H9 (cell line): Measurements from ENCODE around the gene MXD4. TPM values are rescaled to one million over a fixed set of nuclear protein-coding genes. Genes with fewer than 3 reads are reported as not detected.

Source experiments
- DNase-seq: peaks from one replicate; pipeline ENCODE4 v3.0.0-alpha.2; 2017
- H2AFZ ChIP-seq: one replicate; pipeline ENCODE4 v1.6.1; 2013; ENCODE audit warnings: mild to moderate bottlenecking, low read length, control low read depth, moderate library complexity
- H2AK5ac ChIP-seq: 2 replicates; pipeline ENCODE4 v1.6.1; 2013; ENCODE audit warnings: low read length, control low read depth, mixed read lengths; ENCODE audit not compliant: insufficient read length
- H2BK120ac ChIP-seq: one replicate; pipeline ENCODE4 v1.6.1; 2013; ENCODE audit warnings: low read depth, mild to moderate bottlenecking, low read length, control low read depth, inconsistent platforms; ENCODE audit not compliant: poor library complexity, severe bottlenecking
- H2BK12ac ChIP-seq: 2 replicates; pipeline ENCODE4 v1.6.1; 2013; ENCODE audit warnings: low read length, control low read depth, mixed read lengths, low read depth; ENCODE audit not compliant: insufficient read length
- H2BK15ac ChIP-seq: 2 replicates; pipeline ENCODE4 v1.6.1; 2013; ENCODE audit warnings: low read depth, low read length, control low read depth
- H2BK20ac ChIP-seq: one replicate; pipeline ENCODE4 v1.6.1; 2013; ENCODE audit warnings: low read depth, mild to moderate bottlenecking, low read length, control low read depth, inconsistent platforms; ENCODE audit not compliant: poor library complexity, severe bottlenecking
- H2BK5ac ChIP-seq: 2 replicates; pipeline ENCODE4 v1.6.1; 2013; ENCODE audit warnings: low read length, control low read depth, mixed read lengths; ENCODE audit not compliant: insufficient read length
- H3K14ac ChIP-seq: 2 replicates; pipeline ENCODE4 v1.6.1; 2013; ENCODE audit warnings: low read length, control low read depth; ENCODE audit not compliant: insufficient read depth
- H3K18ac ChIP-seq: 2 replicates; pipeline ENCODE4 v1.6.1; 2013; ENCODE audit warnings: low read depth, mild to moderate bottlenecking, mixed read lengths, low read length, control low read depth; ENCODE audit not compliant: insufficient read length
- H3K23ac ChIP-seq: 2 replicates; pipeline ENCODE4 v1.6.1; 2013; ENCODE audit warnings: low read length, control low read depth, mixed read lengths, low read depth; ENCODE audit not compliant: insufficient read length
- H3K23me2 ChIP-seq: 2 replicates; pipeline ENCODE4 v1.6.1; 2013; ENCODE audit warnings: low read depth, mild to moderate bottlenecking, mixed read lengths, low read length, control low read depth; ENCODE audit not compliant: insufficient read length, poor library complexity, severe bottlenecking
- H3K27ac ChIP-seq: 2 replicates; pipeline ENCODE4 v1.5.1; 2013; ENCODE audit warnings: low read length, control low read depth, mixed read lengths, low read depth; ENCODE audit not compliant: insufficient read length
- H3K27me3 ChIP-seq: 2 replicates; pipeline ENCODE4 v1.6.1; 2013; ENCODE audit warnings: low read length, control low read depth, inconsistent platforms; ENCODE audit not compliant: insufficient read depth
- H3K4ac ChIP-seq: 2 replicates; pipeline ENCODE4 v1.6.1; 2013; ENCODE audit warnings: low read depth, mild to moderate bottlenecking, control low read depth, inconsistent platforms, low read length, moderate library complexity
- H3K4me1 ChIP-seq: 2 replicates; pipeline ENCODE4 v1.6.1; 2013; ENCODE audit warnings: low read length, control low read depth, inconsistent platforms; ENCODE audit not compliant: insufficient read depth
- H3K4me2 ChIP-seq: 2 replicates; pipeline ENCODE4 v1.6.1; 2013; ENCODE audit warnings: low read length, control low read depth, mixed read lengths; ENCODE audit not compliant: insufficient read length, insufficient read depth
- H3K56ac ChIP-seq: 2 replicates; pipeline ENCODE4 v1.6.1; 2013; ENCODE audit warnings: low read depth, mild to moderate bottlenecking, mixed read lengths, low read length, control low read depth; ENCODE audit not compliant: insufficient read length
- H3K79me1 ChIP-seq: 2 replicates; pipeline ENCODE4 v1.6.1; 2013; ENCODE audit warnings: low read depth, mild to moderate bottlenecking, moderate library complexity, low read length, control low read depth, inconsistent platforms; ENCODE audit not compliant: insufficient read depth, poor library complexity, severe bottlenecking
- H3K79me2 ChIP-seq: 2 replicates; pipeline ENCODE4 v1.6.1; 2013; ENCODE audit warnings: low read length, control low read depth, inconsistent platforms; ENCODE audit not compliant: insufficient read depth
- H3K9ac ChIP-seq: 2 replicates; pipeline ENCODE4 v1.6.1; 2013; ENCODE audit warnings: low read length, control low read depth, mixed read lengths; ENCODE audit not compliant: insufficient read length; ENCODE audit errors: extremely low read depth
- H3K9me3 ChIP-seq: one replicate; pipeline ENCODE4 v1.6.1; 2013; ENCODE audit warnings: low read depth, low read length, inconsistent platforms; ENCODE audit not compliant: control insufficient read depth
- H3T11ph ChIP-seq: one replicate; pipeline ENCODE4 v1.6.1; 2013; ENCODE audit warnings: mild to moderate bottlenecking, low read length, control low read depth, inconsistent platforms
- H4K20me1 ChIP-seq: one replicate; pipeline ENCODE4 v1.6.1; 2013; ENCODE audit not compliant: control insufficient read depth, insufficient read length, insufficient read depth
- H4K5ac ChIP-seq: 2 replicates; pipeline ENCODE4 v1.6.1; 2013; ENCODE audit warnings: low read depth, mild to moderate bottlenecking, mixed read lengths, low read length, control low read depth; ENCODE audit not compliant: insufficient read length
- H4K8ac ChIP-seq: replicated peaks from 2 replicates; pipeline ENCODE4 v1.6.1; 2013; ENCODE audit warnings: low read length, control low read depth, mixed read lengths, low read depth; ENCODE audit not compliant: insufficient read length
- H4K91ac ChIP-seq: 2 replicates; pipeline ENCODE4 v1.6.1; 2013; ENCODE audit warnings: low read depth, mild to moderate bottlenecking, moderate library complexity, mixed read lengths, low read length, control low read depth; ENCODE audit not compliant: insufficient read length
- H3K27ac Mint-ChIP-seq, 3 experiments: 2 replicates in 2 of 3; 3 replicates in 1 of 3; pipeline ENCODE4 v1.8.0; 2020 to 2021; ENCODE audit warnings: mixed read lengths in 3 of 3, mild to moderate bottlenecking in 1 of 3, moderate library complexity in 1 of 3
- H3K27me3 Mint-ChIP-seq: 2 replicates; pipeline ENCODE4 v1.8.0; 2021; ENCODE audit warnings: low read depth, mild to moderate bottlenecking, moderate library complexity, mixed read lengths
- H3K36me3 Mint-ChIP-seq, 3 experiments: 2 replicates in 2 of 3; 3 replicates in 1 of 3; pipeline ENCODE4 v1.8.0; 2020 to 2021; ENCODE audit warnings: low read depth in 3 of 3, mixed read lengths in 3 of 3; ENCODE audit not compliant: insufficient read depth in 1 of 3
- H3K4me1 Mint-ChIP-seq, 2 experiments: 2 replicates each; pipeline ENCODE4 v1.8.0; 2020; ENCODE audit warnings: mixed read lengths in 2 of 2
- H3K4me3 Mint-ChIP-seq, 2 experiments: 2 replicates in 1 of 2; 3 replicates in 1 of 2; pipeline ENCODE4 v1.8.0; 2020 to 2021; ENCODE audit warnings: mild to moderate bottlenecking in 2 of 2, mixed read lengths in 2 of 2, moderate library complexity in 1 of 2
- H3K9me3 Mint-ChIP-seq, 2 experiments: 2 replicates in 1 of 2; 3 replicates in 1 of 2; pipeline ENCODE4 v1.8.0; 2020; ENCODE audit warnings: mild to moderate bottlenecking in 2 of 2, mixed read lengths in 2 of 2, moderate library complexity in 1 of 2
- WGBS: extraction: QIAGEN DNeasy Blood & Tissue Kit; methylation state at CpG from one replicate; pipeline ENCODE4 v1.1.7; 2013; ENCODE audit warnings: missing lambda C conversion rate, low lambda C conversion rate, mixed read lengths; ENCODE audit not compliant: insufficient read length; ENCODE audit errors: extremely low coverage; 5-methylcytosine and 5-hydroxymethylcytosine counted together
- total RNA-seq: library from RNA; stranded (reverse); gene quantifications from 2 replicates; pipeline ENCODE4 v1.2.1, GENCODE V29; 2021
- TF ChIP-seq, protein P1 (sequence below): fragments of 200-600 bp; sonication (generic); conservative IDR thresholded peaks from 3 replicates; pipeline ENCODE4 v1.8.0; 2021; ENCODE audit warnings: antibody characterized with exemption, mild to moderate bottlenecking

MXD4 gene
- total RNA-seq, 1 experiment from 2014 or later = 24.1 TPM

- no peak overlapping the region for H2BK12ac ChIP-seq
- peaks cover 9% of the 10 kb centered on the region for H3K23me2 ChIP-seq
- peak overlapping the region; percentile 38 for H3K4me2 ChIP-seq
- peak; percentile 23 for DNase-seq
- WGBS = no CpG with 5 or more reads among the region's 23 CpGs
- no peak overlapping the region for H3K56ac ChIP-seq
- no peak overlapping the region for H3K4ac ChIP-seq
- H3K79me1 ChIP-seq = no peaks in the 10 kb centered on the region
- peaks cover 2% of the 10 kb centered on the region; the same call in 1 of the 2 replicates for H3K4me1 ChIP-seq
- no peak overlapping the region for H4K91ac ChIP-seq
- H2AK5ac ChIP-seq = no peak overlapping the region
- no peak overlapping the region for H4K5ac ChIP-seq
- TF ChIP-seq, protein P1, sequence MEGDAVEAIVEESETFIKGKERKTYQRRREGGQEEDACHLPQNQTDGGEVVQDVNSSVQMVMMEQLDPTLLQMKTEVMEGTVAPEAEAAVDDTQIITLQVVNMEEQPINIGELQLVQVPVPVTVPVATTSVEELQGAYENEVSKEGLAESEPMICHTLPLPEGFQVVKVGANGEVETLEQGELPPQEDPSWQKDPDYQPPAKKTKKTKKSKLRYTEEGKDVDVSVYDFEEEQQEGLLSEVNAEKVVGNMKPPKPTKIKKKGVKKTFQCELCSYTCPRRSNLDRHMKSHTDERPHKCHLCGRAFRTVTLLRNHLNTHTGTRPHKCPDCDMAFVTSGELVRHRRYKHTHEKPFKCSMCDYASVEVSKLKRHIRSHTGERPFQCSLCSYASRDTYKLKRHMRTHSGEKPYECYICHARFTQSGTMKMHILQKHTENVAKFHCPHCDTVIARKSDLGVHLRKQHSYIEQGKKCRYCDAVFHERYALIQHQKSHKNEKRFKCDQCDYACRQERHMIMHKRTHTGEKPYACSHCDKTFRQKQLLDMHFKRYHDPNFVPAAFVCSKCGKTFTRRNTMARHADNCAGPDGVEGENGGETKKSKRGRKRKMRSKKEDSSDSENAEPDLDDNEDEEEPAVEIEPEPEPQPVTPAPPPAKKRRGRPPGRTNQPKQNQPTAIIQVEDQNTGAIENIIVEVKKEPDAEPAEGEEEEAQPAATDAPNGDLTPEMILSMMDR = no peak
- H3K9me3 Mint-ChIP-seq = no peaks in the 10 kb centered on the region
- H3K27ac ChIP-seq = no peak overlapping the region
- H4K8ac ChIP-seq = no peak overlapping the region
- peaks cover 11 to 13% of the 10 kb centered on the region in 2 experiments for H3K4me1 Mint-ChIP-seq
- peak overlapping the region; percentile 61 to 79 for H3K4me3 Mint-ChIP-seq
- H3K18ac ChIP-seq = no peak overlapping the region
- H3K79me2 ChIP-seq = no peaks in the 10 kb centered on the region
- no peak overlapping the region for H2BK5ac ChIP-seq
- no peaks in the 10 kb centered on the region for H3K27me3 Mint-ChIP-seq
- peaks cover 0 to 2% (median 0%) of the 10 kb centered on the region in 3 experiments; a peak in 1 of 7 replicates for H3K36me3 Mint-ChIP-seq
- H3K27ac Mint-ChIP-seq = no peak overlapping the region
- no peaks in the 10 kb centered on the region for H3K27me3 ChIP-seq
- no peak overlapping the region for H3K23ac ChIP-seq
- H3K9ac ChIP-seq = no peak overlapping the region
- no peak overlapping the region for H2BK15ac ChIP-seq
- no peak overlapping the region for H2BK20ac ChIP-seq
- H3T11ph ChIP-seq = no peak overlapping the region
- H3K14ac ChIP-seq = no peak overlapping the region; the same call in 1 of the 2 replicates
- no peak overlapping the region for H2AFZ ChIP-seq
- H4K20me1 ChIP-seq = peaks cover 2% of the 10 kb centered on the region
- no peak overlapping the region for H2BK120ac ChIP-seq
- H3K9me3 ChIP-seq = no peaks in the 10 kb centered on the region
These were observed 1.4 kb downstream of the MXD4 start for GRCh38 chr4:2260344-2261109.
